ENCODE data around the gene NUP93.
"Not testable (repeated sequence)": the region's sequence is repeated elsewhere in the genome, so short reads cannot be mapped to it uniquely, and the experiment has no call there.

Gene NUP93

DNA sequence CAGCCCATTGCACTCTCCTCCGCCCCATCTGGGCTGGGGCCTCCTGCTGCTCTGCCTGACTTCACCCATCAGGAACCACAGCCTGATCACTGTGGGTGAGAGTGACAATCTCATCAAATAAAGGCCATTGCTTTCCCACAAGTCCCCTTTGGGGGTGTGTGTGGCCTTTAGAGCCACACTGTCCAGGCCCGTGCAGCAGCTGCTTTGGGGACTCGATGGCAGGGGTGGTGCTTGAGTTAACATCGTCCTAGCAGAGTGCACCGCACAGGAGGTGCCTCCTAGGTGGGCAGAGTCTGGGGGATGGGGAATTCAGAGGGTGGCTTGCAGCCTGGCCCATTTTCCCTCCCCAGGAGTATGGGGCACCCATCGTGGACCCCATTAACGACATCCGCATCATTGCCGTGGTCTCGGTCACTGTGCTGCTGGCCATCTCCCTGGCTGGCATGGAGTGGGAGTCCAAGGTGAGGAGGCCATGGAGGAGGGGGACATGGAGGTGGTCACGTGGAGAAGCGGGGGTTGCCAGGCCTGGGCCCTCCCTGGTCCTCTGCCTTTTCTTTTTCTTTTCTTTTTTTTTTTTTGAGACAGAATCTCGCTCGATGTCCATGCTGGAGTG, 140.5 kb downstream of the NUP93 start:
- DNase-seq (ENCODE audit: low read depth): no peak

DNA sequence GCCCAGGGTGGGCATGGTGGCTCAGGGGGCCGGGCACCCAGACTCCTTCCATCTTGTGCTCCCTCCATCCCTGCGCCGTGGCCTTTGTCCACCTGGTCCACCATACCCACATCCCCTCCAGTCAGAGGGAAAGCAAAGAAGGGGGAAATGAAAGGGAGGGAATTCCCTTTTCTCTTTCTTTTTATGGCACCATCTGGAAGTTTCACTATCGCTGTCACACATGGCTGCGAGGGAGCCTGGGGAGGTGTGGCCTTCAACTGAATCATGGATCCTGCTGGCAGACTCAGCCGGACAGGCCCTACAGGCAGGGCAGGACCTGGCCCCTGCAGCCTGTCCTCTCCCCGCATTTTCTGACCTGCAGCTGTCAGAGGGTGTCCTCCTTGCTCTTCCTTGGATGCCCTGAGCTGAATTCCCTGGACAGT, 141.3 kb downstream of the NUP93 start:
- no peak for DNase-seq (ENCODE audit: low read depth)

DNA sequence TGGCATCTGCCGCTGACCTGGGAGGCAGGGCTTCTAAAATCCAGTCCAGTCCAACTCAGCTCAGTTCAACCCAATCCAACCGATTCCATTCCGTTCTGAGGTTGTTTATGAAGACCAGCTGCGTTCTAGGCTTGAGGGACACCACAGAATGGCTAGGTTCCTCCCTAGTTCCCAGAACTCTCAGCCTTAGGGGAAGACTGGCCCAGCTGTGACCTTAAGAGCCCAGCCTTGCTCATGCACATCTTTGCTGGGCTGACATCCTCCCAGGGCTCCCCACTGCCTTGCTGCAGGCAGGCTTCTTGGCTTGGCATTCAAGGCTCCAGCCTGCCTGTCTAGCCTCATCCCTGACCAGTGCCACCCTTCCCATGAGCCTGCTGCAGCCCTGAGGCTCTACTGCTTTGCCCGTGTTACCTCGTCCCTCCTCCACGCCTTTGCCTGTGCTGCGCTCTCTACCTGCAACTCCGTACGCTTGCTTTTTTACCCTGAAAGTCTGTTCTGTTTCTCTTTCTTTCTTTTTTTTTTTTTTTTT, 143.0 kb downstream of the NUP93 start:
- DNase-seq (ENCODE audit: low read depth): no peak

DNA sequence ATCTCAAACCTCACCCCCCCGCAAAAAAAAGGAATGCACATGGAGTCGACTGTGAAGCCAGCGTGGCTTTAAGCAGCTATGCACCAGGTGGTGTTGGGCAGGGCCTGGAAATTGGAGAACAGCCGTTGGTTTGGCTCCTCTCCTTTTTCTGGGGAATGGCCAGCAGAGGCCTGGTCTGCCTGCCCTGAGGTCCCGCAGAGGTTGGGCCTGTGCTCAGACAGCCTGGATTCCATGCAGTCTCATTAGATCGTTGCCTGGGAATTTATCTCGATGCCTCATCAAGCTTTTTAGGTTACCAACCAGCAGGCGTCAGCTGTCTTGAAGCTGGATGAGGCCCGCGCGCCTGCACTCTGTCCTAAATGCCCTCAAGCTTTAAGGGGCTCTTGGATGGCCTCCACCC, 144.9 kb downstream of the NUP93 start:
- DNase-seq (ENCODE audit: low read depth): no peak

DNA sequence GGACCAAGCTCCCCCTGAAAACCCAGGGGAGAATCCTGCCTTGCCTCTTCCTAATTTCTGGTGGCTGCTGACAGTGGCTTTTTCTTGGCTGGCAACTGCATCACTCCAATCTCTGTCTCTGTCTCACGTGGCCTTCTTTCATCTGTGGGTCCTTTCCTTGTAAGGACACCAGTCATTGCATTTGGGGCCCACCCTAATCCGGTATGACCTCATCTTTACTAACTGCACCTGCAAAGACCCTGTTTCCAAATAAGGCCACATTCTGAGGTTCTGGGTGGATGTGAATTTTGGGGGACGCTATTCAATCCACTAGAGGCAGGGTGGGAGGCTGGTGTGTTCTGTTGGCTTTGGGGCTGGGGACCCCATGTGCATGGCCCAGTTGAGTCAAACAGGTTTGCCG, 146.1 kb downstream of the NUP93 start:
- DNase-seq (ENCODE audit: low read depth): no peak

DNA sequence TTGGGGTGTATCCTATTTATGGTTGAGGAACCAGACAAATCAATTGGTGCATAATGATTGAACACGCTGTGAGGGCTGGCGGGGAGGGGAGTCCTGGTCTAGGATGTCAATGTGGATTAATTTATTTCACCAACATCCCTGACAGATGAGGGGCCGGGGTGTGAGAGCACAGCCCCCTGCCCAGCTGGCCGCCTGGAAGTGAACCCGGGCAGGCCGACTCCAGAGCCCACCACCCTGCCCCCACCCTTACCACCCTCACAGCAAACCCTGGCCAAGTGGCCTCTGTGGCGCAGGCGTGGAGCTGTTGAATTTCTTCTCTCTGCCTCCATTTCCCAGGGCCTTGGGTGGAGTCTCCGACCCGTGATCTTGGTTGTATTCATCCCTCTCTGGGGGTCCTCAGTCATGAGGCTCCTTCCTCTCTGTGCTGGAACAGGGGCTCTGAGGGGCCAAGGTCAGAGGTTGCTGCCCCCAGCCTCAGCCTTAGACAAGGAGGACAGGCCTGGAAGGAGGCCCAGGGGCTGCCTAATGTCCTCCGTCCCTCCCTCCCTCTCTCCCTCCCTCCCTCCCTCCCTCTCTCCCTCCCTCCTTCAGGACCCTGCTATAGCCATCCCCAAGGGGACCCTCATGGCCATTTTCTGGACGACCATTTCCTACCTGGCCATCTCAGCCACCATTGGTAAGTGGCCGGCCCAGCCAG, 147.7 kb downstream of the NUP93 start:
- DNase-seq (ENCODE audit: low read depth): no peak

DNA sequence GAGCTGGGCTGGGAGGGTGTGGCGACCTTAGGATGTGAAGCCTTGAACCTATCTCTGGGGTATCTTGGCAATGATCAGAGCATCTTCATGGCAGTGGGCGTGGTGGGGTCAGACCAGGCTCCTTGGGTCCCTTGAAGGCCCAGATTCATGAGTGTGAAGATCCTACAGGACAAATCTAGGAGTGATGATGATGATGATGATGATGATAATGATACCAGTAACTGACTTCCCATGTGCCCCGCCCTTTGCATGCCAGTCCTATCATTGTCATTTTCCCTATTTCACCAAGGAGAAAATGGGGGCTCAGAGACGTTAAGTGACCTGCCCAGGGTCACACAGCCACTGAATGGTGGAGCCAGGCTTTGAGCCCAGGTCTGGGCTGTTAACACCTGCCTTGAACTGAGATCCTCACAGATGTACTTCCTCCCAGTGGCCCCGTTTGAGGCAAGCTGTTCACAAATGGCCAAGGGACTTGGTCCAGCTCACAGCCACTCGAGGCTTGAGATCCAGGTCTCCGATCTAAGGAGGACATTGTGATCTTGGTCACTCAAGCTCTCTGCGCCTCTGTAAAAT, 148.4 kb downstream of the NUP93 start:
- DNase-seq (ENCODE audit: low read depth): no peak

DNA sequence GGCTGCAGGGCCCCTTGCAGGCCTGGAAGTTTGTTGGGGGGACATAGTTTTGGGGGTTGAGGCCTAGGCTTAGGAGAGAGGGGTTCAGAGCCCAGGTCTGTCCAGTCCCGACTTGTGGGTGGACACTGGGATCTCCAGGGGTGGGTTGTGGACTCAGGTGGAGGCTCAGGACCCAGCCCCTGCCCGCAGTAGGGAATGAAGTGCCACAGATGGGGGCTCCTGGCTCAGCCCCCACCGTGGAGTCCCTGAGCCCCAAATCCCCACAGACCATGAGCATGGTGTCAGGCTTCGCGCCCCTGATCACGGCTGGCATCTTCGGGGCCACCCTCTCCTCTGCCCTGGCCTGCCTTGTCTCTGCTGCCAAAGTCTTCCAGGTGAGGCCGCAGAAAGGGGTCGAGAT, 149.3 kb downstream of the NUP93 start:
- no peak for DNase-seq (ENCODE audit: low read depth)

DNA sequence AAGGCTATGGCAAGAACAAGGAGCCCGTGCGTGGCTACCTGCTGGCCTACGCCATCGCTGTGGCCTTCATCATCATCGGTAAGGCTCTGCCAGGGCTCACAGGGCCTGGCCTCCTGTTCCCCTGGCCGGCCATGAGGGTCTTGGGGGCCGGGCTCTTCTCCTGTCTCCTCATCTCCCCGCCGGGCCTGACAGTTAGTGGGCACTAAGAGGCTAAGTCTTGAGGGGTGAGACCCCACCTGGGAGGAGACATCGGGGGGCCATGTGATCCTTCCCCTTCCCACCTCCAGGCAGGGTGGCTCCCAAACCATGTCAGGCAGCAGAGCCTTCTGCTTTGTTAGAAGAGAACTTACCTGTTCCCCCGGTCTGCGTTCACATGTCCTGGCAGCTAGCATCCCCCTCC, 150.2 kb downstream of the NUP93 start:
- DNase-seq (ENCODE audit: low read depth): no peak

DNA sequence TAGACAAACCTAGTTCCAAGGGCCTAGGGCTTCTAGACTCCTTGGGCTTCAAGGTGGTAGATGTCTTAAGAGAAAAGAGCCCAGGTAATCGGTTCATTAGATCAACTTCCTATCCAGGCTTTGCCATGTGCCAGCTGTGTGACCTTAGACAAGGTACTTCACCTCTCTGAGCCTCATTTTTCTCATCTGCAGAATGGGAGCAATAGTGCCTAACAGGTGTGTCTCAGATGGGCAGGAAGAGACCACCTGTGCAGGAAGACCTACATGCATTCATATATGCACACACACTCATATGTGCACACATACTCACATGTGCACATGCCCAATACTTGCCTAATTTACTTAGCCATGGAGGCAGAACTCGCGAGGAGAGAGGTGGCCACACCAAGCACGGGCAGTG, 150.8 kb downstream of the NUP93 start:
- DNase-seq (ENCODE audit: low read depth): no peak

DNA sequence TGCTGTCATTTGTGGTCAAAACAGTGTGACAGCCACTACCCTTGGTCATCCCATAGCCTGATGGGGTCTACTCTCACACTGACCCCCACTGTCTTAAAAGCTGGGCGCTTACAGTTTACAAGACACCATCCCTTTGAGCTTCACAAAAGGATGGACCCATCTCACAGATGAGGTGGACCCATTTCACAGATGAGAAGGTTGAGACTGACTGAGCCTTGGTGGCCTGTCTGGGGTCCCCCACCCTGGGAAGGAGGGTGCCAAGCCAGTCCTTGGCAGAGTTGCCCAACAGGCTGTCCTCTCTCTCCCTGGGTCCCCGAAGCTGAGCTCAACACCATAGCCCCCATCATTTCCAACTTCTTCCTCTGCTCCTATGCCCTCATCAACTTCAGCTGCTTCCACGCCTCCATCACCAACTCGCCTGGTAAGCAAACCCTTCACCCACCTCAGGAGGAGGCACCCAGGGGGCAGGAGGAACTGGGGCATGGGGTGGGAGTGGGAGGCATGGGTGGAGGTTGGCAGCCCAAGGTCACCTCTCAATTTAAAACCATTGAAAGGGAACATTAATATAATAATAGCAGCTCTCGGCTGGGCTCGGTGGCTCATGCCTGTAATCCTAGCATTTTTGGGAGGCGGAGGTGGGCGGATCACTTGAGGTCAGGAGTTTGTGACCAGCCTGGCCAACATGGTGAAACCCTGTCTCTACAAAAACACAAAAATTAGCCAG, 152.3 kb downstream of the NUP93 start:
- no peak for DNase-seq (ENCODE audit: low read depth)

DNA sequence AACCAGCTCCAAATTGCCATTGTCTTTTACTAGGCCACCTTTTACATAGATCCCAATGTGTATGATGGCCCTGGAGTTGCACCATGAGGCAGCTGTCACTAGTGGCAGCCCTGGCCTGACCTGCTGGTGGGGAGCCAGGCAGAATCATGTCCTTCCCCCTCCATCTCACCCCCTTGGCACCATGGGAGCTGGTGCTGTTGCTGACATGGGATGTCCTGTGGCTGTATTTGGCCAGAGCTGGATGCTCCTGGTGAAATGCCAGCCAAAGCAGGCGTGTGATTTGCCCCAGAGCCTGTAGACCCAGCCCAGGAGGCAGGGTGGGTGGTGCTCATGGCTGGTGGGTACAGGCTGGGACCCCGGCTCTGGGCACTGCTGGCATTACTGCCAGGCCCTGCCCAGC, 153.7 kb downstream of the NUP93 start:
- no peak for DNase-seq (ENCODE audit: low read depth)

DNA sequence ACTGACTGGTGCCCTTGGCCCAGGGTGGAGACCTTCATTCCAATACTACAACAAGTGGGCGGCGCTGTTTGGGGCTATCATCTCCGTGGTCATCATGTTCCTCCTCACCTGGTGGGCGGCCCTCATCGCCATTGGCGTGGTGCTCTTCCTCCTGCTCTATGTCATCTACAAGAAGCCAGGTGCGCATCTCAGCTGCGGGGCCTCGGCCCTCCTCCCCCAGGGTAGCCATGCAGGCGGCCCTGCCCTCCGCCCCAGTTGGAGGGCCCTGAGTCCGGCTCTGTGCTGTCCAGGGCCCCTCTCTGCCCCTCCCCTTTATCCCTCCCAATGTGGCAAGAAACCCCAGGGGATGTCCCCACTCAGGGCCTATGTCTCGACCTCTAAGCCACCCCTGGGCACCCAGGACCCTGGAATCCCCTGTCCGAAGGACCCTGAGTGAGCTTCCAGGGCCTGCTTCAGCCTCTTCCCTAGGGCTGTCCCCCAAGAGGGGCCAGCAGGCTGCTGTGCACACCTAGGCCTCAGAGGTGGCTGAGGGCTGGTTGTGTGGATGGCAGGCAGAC, 154.2 kb downstream of the NUP93 start:
- no peak for DNase-seq (ENCODE audit: low read depth)

DNA sequence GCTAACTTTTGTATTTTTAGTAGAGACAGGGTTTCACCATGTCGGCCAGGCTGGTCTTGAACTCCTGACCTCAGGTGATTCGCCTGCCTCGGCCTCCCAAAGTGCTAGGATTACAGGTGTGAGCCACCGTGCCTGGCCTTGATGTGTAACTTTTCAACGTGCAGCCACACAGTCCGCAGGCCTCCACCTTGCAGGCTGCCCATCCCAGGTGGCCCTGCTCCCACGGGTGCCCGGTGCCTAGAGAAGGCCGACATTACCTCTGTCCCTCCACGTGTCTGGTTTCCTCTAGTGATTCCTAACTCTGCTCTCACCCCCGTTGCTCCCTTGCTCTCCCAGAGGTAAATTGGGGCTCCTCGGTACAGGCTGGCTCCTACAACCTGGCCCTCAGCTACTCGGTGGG, 155.0 kb downstream of the NUP93 start:
- DNase-seq (ENCODE audit: low read depth): not testable (repeated sequence)

DNA sequence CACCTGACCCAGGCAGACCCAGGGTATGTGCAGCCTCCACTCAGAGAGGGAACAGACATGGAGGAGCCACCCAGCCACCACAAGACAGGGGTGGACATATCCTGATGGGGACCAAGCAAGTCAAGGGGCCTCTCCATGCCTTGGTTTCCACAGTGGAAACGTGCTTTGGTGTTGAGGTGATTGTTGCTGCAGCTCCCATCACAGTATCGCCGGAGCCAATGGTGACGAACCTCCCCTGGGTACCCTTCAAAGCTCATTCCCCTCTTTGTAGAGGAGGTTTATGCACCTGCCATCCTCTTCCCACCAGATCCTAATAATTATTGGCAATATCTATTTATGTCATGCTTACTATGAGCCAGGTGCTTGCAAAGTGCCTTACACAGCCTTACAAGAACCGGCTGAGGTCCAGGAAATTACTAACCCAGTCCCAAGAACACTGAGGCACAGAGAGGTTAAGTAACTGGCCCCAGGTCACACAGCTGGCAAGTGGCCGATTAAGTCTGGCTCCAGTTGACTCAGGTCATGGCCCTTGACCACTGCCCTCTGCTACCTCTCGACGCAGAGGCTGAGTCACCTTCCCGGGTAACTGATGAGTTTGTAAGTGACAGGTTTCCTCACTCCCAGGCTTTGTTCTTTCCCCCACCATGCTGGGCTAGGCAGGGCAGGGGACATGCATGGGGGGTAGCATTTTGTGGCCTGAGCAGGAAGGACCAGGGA, 155.7 kb downstream of the NUP93 start:
- no peak for DNase-seq (ENCODE audit: low read depth)

DNA sequence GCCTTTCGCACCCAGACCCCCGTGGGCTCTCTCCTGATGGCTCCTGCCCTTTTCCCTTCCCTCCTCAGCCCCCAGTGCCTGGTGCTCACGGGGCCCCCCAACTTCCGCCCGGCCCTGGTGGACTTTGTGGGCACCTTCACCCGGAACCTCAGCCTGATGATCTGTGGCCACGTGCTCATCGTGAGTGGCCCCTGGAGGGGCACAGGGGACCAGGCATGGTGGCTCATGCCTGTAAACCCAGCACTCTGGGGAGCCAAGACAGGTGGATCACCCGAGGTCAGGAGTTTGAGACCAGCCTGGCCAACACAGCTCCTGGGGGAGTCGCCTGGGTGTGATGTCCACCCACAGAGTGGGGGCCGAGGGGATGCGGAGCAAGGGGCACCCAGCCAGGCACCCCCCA, 156.4 kb downstream of the NUP93 start:
- DNase-seq (ENCODE audit: low read depth): no peak

DNA sequence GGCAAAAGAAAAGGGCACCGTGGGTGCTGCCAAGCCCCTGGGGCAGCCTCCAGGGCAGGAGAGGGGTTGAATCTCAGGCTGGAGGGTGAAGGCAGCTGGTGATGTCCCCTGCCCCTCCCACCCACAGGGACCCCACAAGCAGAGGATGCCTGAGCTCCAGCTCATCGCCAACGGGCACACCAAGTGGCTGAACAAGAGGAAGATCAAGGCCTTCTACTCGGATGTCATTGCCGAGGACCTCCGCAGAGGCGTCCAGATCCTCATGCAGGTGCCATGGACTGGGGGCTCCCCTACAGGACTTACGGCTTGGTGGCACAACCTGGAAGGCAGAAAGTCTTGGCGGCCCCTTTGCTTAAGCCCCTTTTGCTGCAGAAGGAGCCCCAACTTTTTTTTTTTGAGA, 156.9 kb downstream of the NUP93 start:
- DNase-seq (ENCODE audit: low read depth): no peak

DNA sequence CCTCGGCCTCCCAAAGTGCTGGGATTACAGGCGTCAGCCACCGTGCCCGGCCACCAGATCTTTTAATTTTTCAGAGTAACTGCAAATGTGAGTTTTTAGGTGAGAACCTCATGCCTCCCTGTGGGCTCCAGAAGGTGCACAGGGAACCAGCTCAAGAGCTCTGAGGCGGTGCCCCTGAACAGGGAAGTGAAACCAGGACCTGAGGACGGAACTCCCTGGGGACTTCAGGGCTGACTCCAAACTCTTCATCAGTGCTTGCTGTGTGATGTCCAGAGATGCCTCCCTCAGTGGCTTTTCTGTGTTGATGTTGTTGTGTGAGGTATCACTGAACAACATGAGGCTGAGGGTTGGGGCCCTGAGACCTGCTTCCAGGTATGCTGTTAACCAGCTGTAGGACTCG, 158.9 kb downstream of the NUP93 start:
- no peak for DNase-seq (ENCODE audit: low read depth)

DNA sequence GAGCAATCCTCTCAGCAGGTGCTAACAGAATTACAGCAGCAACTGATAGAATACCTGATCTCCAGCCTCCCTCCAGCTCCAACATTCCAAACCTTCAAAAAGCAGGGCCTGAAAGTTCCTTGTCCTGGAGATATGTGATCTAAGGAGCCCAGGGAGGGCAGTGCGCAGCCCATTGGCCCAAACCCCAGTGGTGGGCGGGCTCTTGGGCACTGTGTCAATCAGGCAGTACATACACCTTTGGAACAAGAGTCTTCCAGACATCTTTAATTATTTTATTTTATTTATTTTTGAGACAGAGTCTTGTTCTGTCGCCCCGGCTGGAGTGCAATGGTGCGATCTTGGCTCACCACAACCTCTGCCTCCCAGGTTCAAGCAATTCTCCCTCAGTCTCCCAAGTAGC, 159.3 kb downstream of the NUP93 start:
- DNase-seq (ENCODE audit: low read depth): no peak

DNA sequence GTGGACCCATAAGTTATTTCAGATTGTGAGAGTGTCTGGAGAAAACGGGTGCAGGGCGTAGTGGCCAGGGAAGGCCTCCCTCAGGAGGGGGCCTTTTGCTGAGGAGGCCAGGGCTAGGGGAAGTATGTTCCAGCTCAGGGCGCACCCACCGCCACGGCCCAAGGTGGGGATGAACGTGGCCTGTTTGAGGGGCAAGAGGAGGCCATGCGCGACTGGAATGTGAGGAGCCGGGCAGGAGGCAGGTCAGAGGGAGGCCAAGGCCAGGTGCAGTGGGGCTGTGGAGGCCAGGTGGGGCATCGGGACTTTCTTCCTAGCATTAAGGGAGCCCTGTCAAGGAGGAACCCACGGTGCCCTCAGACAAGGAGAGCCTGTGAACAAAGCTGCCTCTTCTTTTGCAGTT, 161.8 kb downstream of the NUP93 start:
- no peak for DNase-seq (ENCODE audit: low read depth)

DNA sequence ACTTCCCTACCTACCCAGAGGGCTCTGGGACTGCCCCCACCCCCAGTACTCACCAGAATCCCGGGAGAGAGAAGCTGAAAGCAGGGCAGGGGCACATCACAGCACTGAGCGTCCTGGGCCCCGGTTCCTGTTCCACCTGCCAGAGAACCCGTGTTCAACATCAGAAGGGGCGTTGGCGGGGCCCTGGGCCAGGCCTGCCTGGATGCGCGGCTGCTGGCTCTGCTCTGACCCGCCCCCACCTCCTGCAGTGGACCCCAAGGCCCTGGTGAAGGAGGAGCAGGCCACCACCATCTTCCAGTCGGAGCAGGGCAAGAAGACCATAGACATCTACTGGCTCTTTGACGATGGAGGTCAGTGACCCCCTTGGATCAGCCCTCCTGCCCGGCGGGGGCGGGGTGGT, 162.8 kb downstream of the NUP93 start:
- no peak for DNase-seq (ENCODE audit: low read depth)

DNA sequence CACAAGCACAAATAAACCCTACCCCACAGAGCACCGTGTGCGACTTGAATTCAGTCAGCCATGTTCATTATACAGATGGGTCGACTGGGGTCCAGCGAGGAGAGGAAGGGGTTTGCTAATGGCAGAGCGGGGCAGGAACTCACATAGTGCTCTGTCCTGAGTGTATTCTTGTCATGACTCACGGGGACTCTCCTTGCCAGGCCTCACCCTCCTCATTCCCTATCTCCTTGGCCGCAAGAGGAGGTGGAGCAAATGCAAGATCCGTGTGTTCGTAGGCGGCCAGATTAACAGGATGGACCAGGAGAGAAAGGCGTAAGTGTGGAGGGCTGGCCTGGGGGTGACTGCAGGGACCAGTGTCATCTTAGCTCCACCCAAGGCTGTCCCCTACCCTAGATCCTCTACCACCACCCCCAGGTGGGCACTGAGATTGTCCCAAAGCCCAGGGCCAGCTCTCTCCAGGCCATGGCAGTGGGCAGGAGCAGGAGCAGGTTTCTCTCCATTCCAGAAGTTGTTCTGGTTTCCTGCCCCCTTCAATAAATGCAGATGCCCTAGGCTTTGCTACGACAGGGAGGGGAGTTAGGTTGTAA, 164.5 kb downstream of the NUP93 start:
- no peak for DNase-seq (ENCODE audit: low read depth)

All from activated T-helper 9 cell treated with anti-CD3 and anti-CD28 coated beads, Interleukin-2, amount 50 U/mL, for 16 hours (primary cell).